Stomach (tissue), 4 donors: ENCODE results near the gene SERPINA5.

Source experiments
- CTCF ChIP-seq, 7 experiments: fragments of 450-650 bp in 4 of 7; fragments of 200-600 bp in 3 of 7; sonication (generic) in 3 of 7; IDR thresholded peaks; one replicate each; pipeline ENCODE4 v1.5.1; 2016 to 2019; ENCODE audit warnings: antibody characterized with exemption in 7 of 7, control low read depth in 2 of 7, mild to moderate bottlenecking in 1 of 7
- POLR2A ChIP-seq, 4 donors: fragments of 450-650 bp; IDR thresholded peaks; one replicate each; pipeline ENCODE4 v1.6.1; 2016; ENCODE audit warnings: antibody characterized with exemption in 4 of 4, control low read depth in 2 of 4, mild to moderate bottlenecking in 1 of 4, moderate library complexity in 1 of 4
- POLR2AphosphoS5 ChIP-seq, 3 donors: sonication (generic); formaldehyde crosslinking; IDR thresholded peaks; one replicate each; pipeline ENCODE4 v1.6.1; 2016; ENCODE audit warnings: antibody characterized with exemption in 3 of 3

GRCh38 chr14:94542811-94543440 is 38.3 kb upstream of the SERPINA5 start:
- TF ChIP-seq CTCF (IDR thresholded peaks at IDR 0.05) (no peak), POLR2AphosphoS5 (IDR thresholded peaks at IDR 0.05) (no peak), POLR2A (IDR thresholded peaks at IDR 0.05) (no peak)
